RPMI8226 (cell line): ENCODE data around the gene RPS23.
"Not testable (repeated sequence)": the region's sequence is repeated elsewhere in the genome, so short reads cannot be mapped to it uniquely, and the experiment has no call there.

ENCODE experiments used
- DNase-seq: peaks from one replicate; pipeline ENCODE4 v3.0.0-alpha.2; 2015

Gene RPS23

GRCh38 chr5:82287625-82288024 lies 9.5 kb upstream of the RPS23 start:
- DNase-seq, result no peak

- no peak for DNase-seq
Observed at GRCh38 chr5:82285206-82285605, 7.1 kb upstream of the RPS23 start.

- DNase-seq, result no peak
Observed at GRCh38 chr5:82283893-82284292, 5.7 kb upstream of the RPS23 start.

- DNase-seq, result no peak
Observed at GRCh38 chr5:82278711-82279370, 687 bp upstream of the RPS23 start.

- no peak for DNase-seq
Observed at GRCh38 chr5:82277613-82277986, 554 bp downstream of the RPS23 start.

- no peak for DNase-seq
Observed at GRCh38 chr5:82276800-82277612, 1.1 kb downstream of the RPS23 start.

GRCh38 chr5:82275216-82275664 lies 2.9 kb downstream of the RPS23 start:
- DNase-seq, result no peak

- peak; percentile 33 for DNase-seq
Observed at GRCh38 chr5:82274343-82275211, 3.6 kb downstream of the RPS23 start.

- peak; percentile 35 for DNase-seq
Observed at GRCh38 chr5:82273426-82273825, 4.7 kb downstream of the RPS23 start.

GRCh38 chr5:82272571-82273356 lies 5.4 kb downstream of the RPS23 start:
- DNase-seq, result not testable (repeated sequence)

GRCh38 chr5:82269363-82269762 lies 8.8 kb downstream of the RPS23 start:
- not testable (repeated sequence) for DNase-seq

GRCh38 chr5:82267297-82267933 lies 10.7 kb downstream of the RPS23 start:
- DNase-seq, result not testable (repeated sequence)

- DNase-seq, result no peak
Observed at GRCh38 chr5:82265047-82265446, 13.1 kb downstream of the RPS23 start.

GRCh38 chr5:82259172-82259800 lies 18.9 kb downstream of the RPS23 start:
- peak; percentile 52 for DNase-seq

GRCh38 chr5:82257729-82258128 lies 20.4 kb downstream of the RPS23 start:
- DNase-seq, result peak; percentile 7

GRCh38 chr5:82257247-82257646 lies 20.9 kb downstream of the RPS23 start:
- no peak for DNase-seq

- peak; percentile 89 for DNase-seq
Observed at GRCh38 chr5:82255844-82256243, 22.3 kb downstream of the RPS23 start.

- no peak for DNase-seq
Observed at GRCh38 chr5:82252744-82253143, 25.4 kb downstream of the RPS23 start.

- no peak for DNase-seq
Observed at GRCh38 chr5:82246960-82247574, 31.1 kb downstream of the RPS23 start.

- peak; percentile 27 for DNase-seq
Observed at GRCh38 chr5:82244854-82245635, 33.1 kb downstream of the RPS23 start.
